HCT116 (cell line): ENCODE results near the gene ENDOD1. TPM values are rescaled to one million over a fixed set of nuclear protein-coding genes. Genes with fewer than 3 reads are reported as not detected.

Source experiments
- ATAC-seq: fragments of 200-7000 bp; cut with Tn5 transposase; 2 replicates; pipeline ENCODE4 v1.9.1; 2020; ENCODE audit warnings: mild to moderate bottlenecking, moderate library complexity
- BruUV-seq: library from RNA; stranded (reverse); fragments of 400-500 nt; replicated peaks from 2 replicates; lab custom pipeline; 2021; lab: Mats Ljungman, UMichigan
- CTCF ChIA-PET: fragments of 300-600 bp; sonication (Branson Sonifier 250); formaldehyde crosslinking; loops from one replicate; lab custom pipeline; 2021; ENCODE audit warnings: antibody characterized with exemption; lab: Charles Lee
- POLR2A ChIA-PET: fragments of 300-600, 350-600 bp; sonication (Branson Sonifier 250); formaldehyde crosslinking; loops from one replicate; lab custom pipeline; 2021; ENCODE audit warnings: antibody characterized with exemption; lab: Charles Lee
- RAD21 ChIA-PET, 2 experiments: fragments of 300-600 bp; sonication (Branson Sonifier 250); formaldehyde crosslinking; loops; one replicate each; lab custom pipeline; 2023; ENCODE audit warnings: low total read pairs in 2 of 2; ENCODE audit not compliant: uncharacterized antibody in 2 of 2, unreplicated experiment in 2 of 2, low non-redundant PET in 1 of 2; lab: Charles Lee
- DNase-seq: peaks from one replicate; pipeline ENCODE4 v3.0.0-alpha.2; 2010; ENCODE audit warnings: low read depth, low spot score
- H2AFZ ChIP-seq: fragments of 200-600 bp; shearing (Covaris generic), sonication (generic); 2 replicates; pipeline ENCODE4 v1.6.1; 2017; ENCODE audit warnings: low read depth, mixed run types, mixed read lengths, antibody characterized with exemption, low read length; ENCODE audit not compliant: poor library complexity, severe bottlenecking
- H3K27ac ChIP-seq: 2 replicates; pipeline ENCODE4 v1.5.1; 2012; ENCODE audit warnings: low read depth, low read length
- H3K27me3 ChIP-seq: fragments of 200-600 bp; sonication (generic); 2 replicates; pipeline ENCODE4 v1.6.1; 2016; ENCODE audit warnings: mixed run types, low read length, mixed read lengths; ENCODE audit not compliant: insufficient read depth
- H3K36me3 ChIP-seq, 2 experiments: fragments of 200-500 bp in 1 of 2; fragments of 200-600 bp in 1 of 2; sonication (Bioruptor generic) in 1 of 2; sonication (generic) in 1 of 2; 2 replicates each; pipeline versions ENCODE4 v1.5.1 to v1.6.1; 2014 to 2016; ENCODE audit warnings: low read length in 2 of 2, inconsistent platforms in 1 of 2, mixed read lengths in 1 of 2, mixed run types in 1 of 2; ENCODE audit not compliant: insufficient read depth in 2 of 2, control insufficient read depth in 1 of 2
- H3K4me1 ChIP-seq, 2 experiments: fragments of 200-600 bp in 1 of 2; sonication (generic) in 1 of 2; 2 replicates each; pipeline versions ENCODE4 v1.5.1 to v1.6.1; 2012 to 2017; ENCODE audit warnings: low read length in 2 of 2, inconsistent platforms in 1 of 2, mild to moderate bottlenecking in 1 of 2, mixed read lengths in 1 of 2, mixed run types in 1 of 2, moderate library complexity in 1 of 2; ENCODE audit not compliant: insufficient read depth in 2 of 2, control insufficient read depth in 1 of 2
- H3K4me2 ChIP-seq: fragments of 200-600 bp; sonication (generic); 2 replicates; pipeline ENCODE4 v1.6.1; 2017; ENCODE audit warnings: mixed run types, low read length, mixed read lengths
- H3K4me3 ChIP-seq, 2 experiments: fragments of 200-600 bp in 1 of 2; sonication (generic) in 1 of 2; replicated peaks in 1 of 2; 2 replicates each; pipeline ENCODE4 v1.5.1; 2011 to 2016; ENCODE audit warnings: low read length in 2 of 2, control low read depth in 1 of 2, low read depth in 1 of 2, mild to moderate bottlenecking in 1 of 2, mixed read lengths in 1 of 2, mixed run types in 1 of 2
- H3K79me2 ChIP-seq: fragments of 200-600 bp; sonication (generic); 2 replicates; pipeline ENCODE4 v1.6.1; 2017; ENCODE audit warnings: mild to moderate bottlenecking, mixed run types, low read length, moderate library complexity, mixed read lengths; ENCODE audit not compliant: insufficient read depth
- H3K9ac ChIP-seq: fragments of 200-600 bp; sonication (generic); 2 replicates; pipeline ENCODE4 v1.6.1; 2016; ENCODE audit warnings: low read length, mixed read lengths
- H3K9me2 ChIP-seq: fragments of 200-600 bp; sonication (generic), shearing (Covaris generic); 2 replicates; pipeline ENCODE4 v1.6.1; 2017; ENCODE audit warnings: mixed run types, mild to moderate bottlenecking, moderate library complexity; ENCODE audit not compliant: insufficient read depth
- H3K9me3 ChIP-seq, 2 experiments: fragments of 200-500 bp in 1 of 2; fragments of 200-600 bp in 1 of 2; sonication (Bioruptor generic) in 1 of 2; sonication (generic) in 1 of 2; 2 replicates each; pipeline ENCODE4 v1.6.1; 2014 to 2017; ENCODE audit warnings: low read length in 2 of 2, mixed read lengths in 2 of 2, inconsistent platforms in 1 of 2, low read depth in 1 of 2, mild to moderate bottlenecking in 1 of 2, mixed run types in 1 of 2, moderate library complexity in 1 of 2; ENCODE audit not compliant: control insufficient read depth in 1 of 2, insufficient read depth in 1 of 2
- H4K20me1 ChIP-seq: fragments of 200-600 bp; sonication (generic), shearing (Covaris generic); 2 replicates; pipeline ENCODE4 v1.6.1; 2017; ENCODE audit warnings: mixed run types, mild to moderate bottlenecking, moderate library complexity; ENCODE audit not compliant: insufficient read depth
- ATF3 ChIP-seq: IDR thresholded peaks from 2 replicates; pipeline ENCODE4 v1.6.1; 2012
- CEBPB ChIP-seq: IDR thresholded peaks from 2 replicates; pipeline ENCODE4 v1.6.1; 2012; ENCODE audit warnings: low read depth
- EGR1 ChIP-seq: IDR thresholded peaks from 2 replicates; pipeline ENCODE4 v1.6.1; 2012; ENCODE audit warnings: low read depth
- EZH2 ChIP-seq: fragments of 200-600 bp; sonication (generic); IDR thresholded peaks from 2 replicates; pipeline ENCODE4 v1.6.1; 2017; ENCODE audit warnings: antibody characterized with exemption, mixed run types
- FOSL1 ChIP-seq: IDR thresholded peaks from 2 replicates; pipeline ENCODE4 v1.6.1; 2012; ENCODE audit warnings: low read depth
- JUND ChIP-seq: IDR thresholded peaks from 2 replicates; pipeline ENCODE4 v1.6.1; 2012
- REST ChIP-seq: IDR thresholded peaks from 2 replicates; pipeline ENCODE4 v1.6.1; 2012; ENCODE audit warnings: low read depth
- ZFX ChIP-seq: fragments of 450-650 bp; IDR thresholded peaks from 2 replicates; pipeline ENCODE4 v1.6.1; 2017
- intact Hi-C: fragments of 100-400 bp; cut with micrococcal nuclease; formaldehyde crosslinking; loops from 2 replicates; pipeline ENCODE4 v1.10.0; 2022
- total RNA-seq: library from RNA; stranded (reverse); gene quantifications from one replicate; pipeline ENCODE4 v1.2.1, GENCODE V29; 2021; ENCODE audit not compliant: unreplicated experiment

ENDOD1 gene
- total RNA-seq, 1 experiment from 2014 or later: 33.6 TPM

- Histone ChIP-seq H2AFZ (no peak overlapping the region), H3K9me3 (no peaks in the 10 kb centered on the region), H3K9ac (no peak overlapping the region), H3K27me3 (no peaks in the 10 kb centered on the region), H3K36me3 (no peaks in the 10 kb centered on the region), H3K4me2 (no peak overlapping the region), H3K79me2 (no peaks in the 10 kb centered on the region), H3K9me2 (no peaks in the 10 kb centered on the region), H3K4me1 (peaks cover 17 to 39% of the 10 kb centered on the region in 2 experiments), H3K27ac (no peak overlapping the region), H3K4me3 (no peak overlapping the region)
- DNase-seq (no peak), ATAC-seq (no peak)
- intact Hi-C loops: loop anchor here (1.0 to 10.0 kb wide), 4 partner anchors 388 to 772 kb away; partner anchors contain the start of genes AMOTL1 and MTMR2
- no TSS peak for BruUV-seq
- ChIA-PET CTCF (interaction anchor here (0.8 to 5.9 kb wide), 17 partner anchors 50 to 1272 kb away, joined by 3 to 127 read pairs (median 6); partner anchors contain the start of genes FAM76B and SRSF8), POLR2A (no interaction called here), RAD21 (interaction anchor here (1.5 to 2.3 kb wide), 2 partner anchors 552 to 611 kb away, joined by 4 to 15 read pairs; no protein-coding TSS in a partner anchor)
- TF ChIP-seq ZFX: no peak
- no peak for TF ChIP-seq REST
- TF ChIP-seq ATF3: no peak
- TF ChIP-seq EZH2: no peak
- TF ChIP-seq JUND: no peak
- TF ChIP-seq EGR1: no peak
- TF ChIP-seq CEBPB: no peak
- no peak for TF ChIP-seq FOSL1
- TF ChIP-seq, all 23 proteins: peak for 0
- H4K20me1 ChIP-seq: no peaks in the 10 kb centered on the region
Observed at GRCh38 chr11:95152876-95153856, 63.5 kb downstream of the ENDOD1 start.
